ENCODE results near the gene PRM1.

DNA sequence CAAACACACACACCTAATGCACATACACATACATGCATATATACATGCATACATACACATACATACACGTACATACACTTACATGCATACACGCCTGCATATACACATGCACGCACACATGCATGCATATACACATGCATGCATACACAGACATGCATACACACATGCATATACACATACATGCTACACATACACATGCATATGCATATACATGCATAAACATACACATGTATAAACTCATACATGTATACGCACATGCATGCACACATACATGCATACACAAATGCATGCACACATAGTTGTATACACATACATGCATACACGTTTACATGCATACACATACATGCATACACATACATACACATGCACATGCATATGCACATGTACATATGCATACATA, 40.5 kb upstream of the PRM1 start:
- TF ChIP-seq, protein P1, sequence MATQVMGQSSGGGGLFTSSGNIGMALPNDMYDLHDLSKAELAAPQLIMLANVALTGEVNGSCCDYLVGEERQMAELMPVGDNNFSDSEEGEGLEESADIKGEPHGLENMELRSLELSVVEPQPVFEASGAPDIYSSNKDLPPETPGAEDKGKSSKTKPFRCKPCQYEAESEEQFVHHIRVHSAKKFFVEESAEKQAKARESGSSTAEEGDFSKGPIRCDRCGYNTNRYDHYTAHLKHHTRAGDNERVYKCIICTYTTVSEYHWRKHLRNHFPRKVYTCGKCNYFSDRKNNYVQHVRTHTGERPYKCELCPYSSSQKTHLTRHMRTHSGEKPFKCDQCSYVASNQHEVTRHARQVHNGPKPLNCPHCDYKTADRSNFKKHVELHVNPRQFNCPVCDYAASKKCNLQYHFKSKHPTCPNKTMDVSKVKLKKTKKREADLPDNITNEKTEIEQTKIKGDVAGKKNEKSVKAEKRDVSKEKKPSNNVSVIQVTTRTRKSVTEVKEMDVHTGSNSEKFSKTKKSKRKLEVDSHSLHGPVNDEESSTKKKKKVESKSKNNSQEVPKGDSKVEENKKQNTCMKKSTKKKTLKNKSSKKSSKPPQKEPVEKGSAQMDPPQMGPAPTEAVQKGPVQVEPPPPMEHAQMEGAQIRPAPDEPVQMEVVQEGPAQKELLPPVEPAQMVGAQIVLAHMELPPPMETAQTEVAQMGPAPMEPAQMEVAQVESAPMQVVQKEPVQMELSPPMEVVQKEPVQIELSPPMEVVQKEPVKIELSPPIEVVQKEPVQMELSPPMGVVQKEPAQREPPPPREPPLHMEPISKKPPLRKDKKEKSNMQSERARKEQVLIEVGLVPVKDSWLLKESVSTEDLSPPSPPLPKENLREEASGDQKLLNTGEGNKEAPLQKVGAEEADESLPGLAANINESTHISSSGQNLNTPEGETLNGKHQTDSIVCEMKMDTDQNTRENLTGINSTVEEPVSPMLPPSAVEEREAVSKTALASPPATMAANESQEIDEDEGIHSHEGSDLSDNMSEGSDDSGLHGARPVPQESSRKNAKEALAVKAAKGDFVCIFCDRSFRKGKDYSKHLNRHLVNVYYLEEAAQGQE (IDR thresholded peaks at IDR 0.05): no peak
- no peak for TF ChIP-seq RXRA (IDR thresholded peaks at IDR 0.05)
- TF ChIP-seq, protein P2, sequence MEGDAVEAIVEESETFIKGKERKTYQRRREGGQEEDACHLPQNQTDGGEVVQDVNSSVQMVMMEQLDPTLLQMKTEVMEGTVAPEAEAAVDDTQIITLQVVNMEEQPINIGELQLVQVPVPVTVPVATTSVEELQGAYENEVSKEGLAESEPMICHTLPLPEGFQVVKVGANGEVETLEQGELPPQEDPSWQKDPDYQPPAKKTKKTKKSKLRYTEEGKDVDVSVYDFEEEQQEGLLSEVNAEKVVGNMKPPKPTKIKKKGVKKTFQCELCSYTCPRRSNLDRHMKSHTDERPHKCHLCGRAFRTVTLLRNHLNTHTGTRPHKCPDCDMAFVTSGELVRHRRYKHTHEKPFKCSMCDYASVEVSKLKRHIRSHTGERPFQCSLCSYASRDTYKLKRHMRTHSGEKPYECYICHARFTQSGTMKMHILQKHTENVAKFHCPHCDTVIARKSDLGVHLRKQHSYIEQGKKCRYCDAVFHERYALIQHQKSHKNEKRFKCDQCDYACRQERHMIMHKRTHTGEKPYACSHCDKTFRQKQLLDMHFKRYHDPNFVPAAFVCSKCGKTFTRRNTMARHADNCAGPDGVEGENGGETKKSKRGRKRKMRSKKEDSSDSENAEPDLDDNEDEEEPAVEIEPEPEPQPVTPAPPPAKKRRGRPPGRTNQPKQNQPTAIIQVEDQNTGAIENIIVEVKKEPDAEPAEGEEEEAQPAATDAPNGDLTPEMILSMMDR (IDR thresholded peaks at IDR 0.05; ENCODE audit: low read depth, low read length, missing input control): no peak
- TF ChIP-seq, protein P3, sequence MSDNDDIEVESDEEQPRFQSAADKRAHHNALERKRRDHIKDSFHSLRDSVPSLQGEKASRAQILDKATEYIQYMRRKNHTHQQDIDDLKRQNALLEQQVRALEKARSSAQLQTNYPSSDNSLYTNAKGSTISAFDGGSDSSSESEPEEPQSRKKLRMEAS (IDR thresholded peaks at IDR 0.05): no peak
- TF ChIP-seq, protein P4, sequence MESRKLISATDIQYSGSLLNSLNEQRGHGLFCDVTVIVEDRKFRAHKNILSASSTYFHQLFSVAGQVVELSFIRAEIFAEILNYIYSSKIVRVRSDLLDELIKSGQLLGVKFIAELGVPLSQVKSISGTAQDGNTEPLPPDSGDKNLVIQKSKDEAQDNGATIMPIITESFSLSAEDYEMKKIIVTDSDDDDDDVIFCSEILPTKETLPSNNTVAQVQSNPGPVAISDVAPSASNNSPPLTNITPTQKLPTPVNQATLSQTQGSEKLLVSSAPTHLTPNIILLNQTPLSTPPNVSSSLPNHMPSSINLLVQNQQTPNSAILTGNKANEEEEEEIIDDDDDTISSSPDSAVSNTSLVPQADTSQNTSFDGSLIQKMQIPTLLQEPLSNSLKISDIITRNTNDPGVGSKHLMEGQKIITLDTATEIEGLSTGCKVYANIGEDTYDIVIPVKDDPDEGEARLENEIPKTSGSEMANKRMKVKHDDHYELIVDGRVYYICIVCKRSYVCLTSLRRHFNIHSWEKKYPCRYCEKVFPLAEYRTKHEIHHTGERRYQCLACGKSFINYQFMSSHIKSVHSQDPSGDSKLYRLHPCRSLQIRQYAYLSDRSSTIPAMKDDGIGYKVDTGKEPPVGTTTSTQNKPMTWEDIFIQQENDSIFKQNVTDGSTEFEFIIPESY (IDR thresholded peaks at IDR 0.05): no peak
